B cell (primary cell): ENCODE data around the gene FITM1. TPM values are rescaled to one million over a fixed set of nuclear protein-coding genes. Genes with fewer than 3 reads are reported as not detected.

ENCODE experiments used
- ATAC-seq: fragments of 200-7000 bp; cut with Tn5 transposase; one replicate; pipeline ENCODE4 v1.10.0; 2021; ENCODE audit warnings: low read depth, mild to moderate bottlenecking, moderate number of reproducible peaks, moderate library complexity
- CTCF ChIA-PET: fragments of 350-600 bp; sonication (Branson Sonifier 250); formaldehyde crosslinking; loops from one replicate; lab custom pipeline; 2021; ENCODE audit warnings: antibody characterized with exemption, inconsistent platforms; lab: Charles Lee
- POLR2A ChIA-PET: fragments of 350-600 bp; sonication (Branson Sonifier 250); formaldehyde crosslinking; loops from one replicate; lab custom pipeline; 2021; ENCODE audit warnings: antibody characterized with exemption; lab: Charles Lee
- DNase-seq: peaks from one replicate; pipeline ENCODE4 v3.0.0; 2013
- H2AFZ ChIP-seq: 2 replicates; pipeline ENCODE4 v1.6.1; 2012; ENCODE audit warnings: mild to moderate bottlenecking, low read depth, low read length; ENCODE audit not compliant: insufficient read depth, poor library complexity, severe bottlenecking
- H3K27ac ChIP-seq, 2 donors: 1 replicate in 1 of 2; 2 replicates in 1 of 2; pipeline ENCODE4 v1.5.1; 2012 to 2013; ENCODE audit warnings: low read length in 2 of 2, mild to moderate bottlenecking in 2 of 2, moderate library complexity in 1 of 2
- H3K27me3 ChIP-seq, 4 experiments: fragments of 200-600 bp in 1 of 4; sonication (generic) in 1 of 4; replicated peaks in 1 of 4; 1 replicate in 2 of 4; 2 replicates in 2 of 4; pipeline versions ENCODE4 v1.6.1 to v1.7.0; 2013 to 2016; ENCODE audit warnings: low read length in 3 of 4, mild to moderate bottlenecking in 2 of 4, mixed read lengths in 1 of 4, moderate library complexity in 1 of 4; ENCODE audit not compliant: insufficient read depth in 4 of 4, control insufficient read depth in 3 of 4; ENCODE audit errors: control extremely low read depth in 1 of 4
- H3K36me3 ChIP-seq, 2 experiments: replicated peaks in 1 of 2; 1 replicate in 1 of 2; 2 replicates in 1 of 2; pipeline versions ENCODE4 v1.6.1 to v1.7.1; 2013; ENCODE audit warnings: low read length in 1 of 2; ENCODE audit not compliant: insufficient read depth in 2 of 2, control insufficient read depth in 1 of 2; ENCODE audit errors: control extremely low read depth in 1 of 2, extremely low read depth in 1 of 2
- H3K4me1 ChIP-seq, 2 donors: fragments of 200-600 bp in 1 of 2; sonication (generic) in 1 of 2; 1 replicate in 1 of 2; 2 replicates in 1 of 2; pipeline versions ENCODE4 v1.5.1 to v1.6.1; 2013 to 2017; ENCODE audit warnings: low read length in 2 of 2; ENCODE audit not compliant: control insufficient read depth in 2 of 2, insufficient read depth in 2 of 2
- H3K4me2 ChIP-seq: replicated peaks from 2 replicates; pipeline ENCODE3; 2012; ENCODE audit warnings: mild to moderate bottlenecking, low read depth, low read length; ENCODE audit not compliant: poor library complexity, severe bottlenecking
- H3K4me3 ChIP-seq, 5 experiments: fragments of 200-600 bp in 1 of 5; sonication (generic) in 1 of 5; 1 replicate in 3 of 5; 2 replicates in 2 of 5; pipeline versions ENCODE4 v1.5.1 to v1.7.0; 2011 to 2016; ENCODE audit warnings: low read length in 4 of 5, mild to moderate bottlenecking in 4 of 5, low read depth in 2 of 5, control low read depth in 1 of 5, moderate library complexity in 1 of 5; ENCODE audit not compliant: insufficient read depth in 1 of 5; ENCODE audit errors: control extremely low read depth in 1 of 5, extremely low read depth in 1 of 5
- H3K79me2 ChIP-seq: fragments of 200-600 bp; sonication (generic); one replicate; pipeline ENCODE4 v1.6.0; 2016; ENCODE audit warnings: low read length; ENCODE audit not compliant: control insufficient read depth, insufficient read depth
- H3K9ac ChIP-seq: fragments of 200-600 bp; sonication (generic); 2 replicates; pipeline ENCODE4 v1.6.1; 2017; ENCODE audit warnings: mild to moderate bottlenecking, low read length, moderate library complexity
- H3K9me3 ChIP-seq, 3 donors: one replicate each; pipeline versions ENCODE4 v1.6.1 to v1.7.1; 2013; ENCODE audit warnings: low read length in 2 of 3; ENCODE audit not compliant: control insufficient read depth in 2 of 3, insufficient read depth in 1 of 3; ENCODE audit errors: control extremely low read depth in 1 of 3
- H4K20me1 ChIP-seq: 2 replicates; pipeline ENCODE4 v1.6.0; 2012; ENCODE audit warnings: mild to moderate bottlenecking, low read length; ENCODE audit not compliant: insufficient read depth, control insufficient read depth, poor library complexity, severe bottlenecking
- H3K27ac Mint-ChIP-seq: one replicate; pipeline ENCODE4 v1.8.0; 2021; ENCODE audit warnings: mixed read lengths
- H3K27me3 Mint-ChIP-seq: one replicate; pipeline ENCODE4 v1.8.0; 2021; ENCODE audit warnings: mixed read lengths
- H3K4me1 Mint-ChIP-seq: one replicate; pipeline ENCODE4 v1.8.0; 2021; ENCODE audit warnings: mixed read lengths
- H3K4me3 Mint-ChIP-seq: one replicate; pipeline ENCODE4 v1.8.0; 2021; ENCODE audit warnings: mixed read lengths
- H3K9me3 Mint-ChIP-seq: one replicate; pipeline ENCODE4 v1.8.0; 2022; ENCODE audit warnings: mixed read lengths; ENCODE audit not compliant: insufficient read depth
- CTCF ChIP-seq: fragments of 200-600 bp; IDR thresholded peaks from one replicate; pipeline ENCODE4 v1.8.0; 2022; ENCODE audit warnings: antibody characterized with exemption, mild to moderate bottlenecking
- EZH2 ChIP-seq: IDR thresholded peaks from 2 replicates; pipeline ENCODE4 v1.6.1; 2012; ENCODE audit warnings: borderline replicate concordance, low read depth, mild to moderate bottlenecking, moderate library complexity, low read length; ENCODE audit not compliant: insufficient read depth, poor library complexity, severe bottlenecking
- WGBS: methylation state at CpG from one replicate; pipeline ENCODE4 v1.1.5; 2013; ENCODE audit warnings: missing lambda C conversion rate; ENCODE audit not compliant: insufficient coverage; 5-methylcytosine and 5-hydroxymethylcytosine counted together
- intact Hi-C: fragments of 100-400 bp; cut with micrococcal nuclease; formaldehyde crosslinking; loops from one replicate; pipeline ENCODE4 v1.10.0; 2022
- polyA plus RNA-seq: library from polyadenylated mRNA; depleted of rRNA; stranded (reverse); fragments of >200 nt; gene quantifications from 2 replicates; pipeline ENCODE4 v1.2.3, GENCODE V29; 2012
- total RNA-seq, 2 donors: library from RNA; stranded (reverse); fragments of 120-200 nt in 1 of 2; gene quantifications; 1 replicate in 1 of 2; 2 replicates in 1 of 2; pipeline versions ENCODE4 v1.2.3 to v1.2.4, GENCODE V29; 2013 to 2022

FITM1 gene
- total and polyA plus RNA-seq, 2 donors (not counting 1 experiment from before 2014, with no cell fraction given), result 2.6 to 3.3 TPM

GRCh38 chr14:24116128-24116814 is 14.2 kb upstream of the FITM1 start:
- ChIA-PET POLR2A (interaction anchor here (0.6 to 2.9 kb wide), 5 partner anchors 17 to 77 kb away, joined by 3 to 49 read pairs (median 5); partner anchors contain the start of gene PSME1), CTCF (interaction anchor here (1.1 to 4.1 kb wide), 11 partner anchors 9 to 192 kb away, joined by 3 to 37 read pairs (median 5); partner anchors contain the start of genes CIDEB, EMC9, IRF9 and PSME1)
- Histone ChIP-seq H3K27ac (peak overlapping the region in 1 of 2 donors; percentile 100), H2AFZ (no peak overlapping the region), H3K9me3 (no peaks in the 10 kb centered on the region), H4K20me1 (peaks cover 13% of the 10 kb centered on the region), H3K9ac (peak overlapping the region; percentile 98), H3K36me3 (peaks cover 5 to 44% of the 10 kb centered on the region in 2 experiments), H3K4me3 (peak overlapping the region in 3 of 5 experiments; percentile 88 to 99 (median 91)), H3K4me1 (peaks cover 17 to 25% of the 10 kb centered on the region in 2 donors), H3K27me3 (no peaks in the 10 kb centered on the region), H3K4me2 (peak overlapping the region; percentile 95), H3K79me2 (peaks cover 30% of the 10 kb centered on the region)
- 93% methylated on average over 3 of the region's 6 CpGs for WGBS
- no peak for DNase-seq
- no peak for ATAC-seq
- Mint-ChIP-seq H3K4me3 (peak overlapping the region; percentile 93), H3K27ac (no peak overlapping the region), H3K4me1 (peaks cover 26% of the 10 kb centered on the region), H3K27me3 (no peaks in the 10 kb centered on the region), H3K9me3 (no peaks in the 10 kb centered on the region)
- TF ChIP-seq EZH2, result no peak
- no peak for TF ChIP-seq CTCF
- intact Hi-C loops, result loop anchor here (10.0 kb wide), 1 partner anchor 561 kb away; the partner anchor contains the start of genes THTPA and ZFHX2

- no peak for TF ChIP-seq EZH2
- TF ChIP-seq CTCF, result no peak
- Histone ChIP-seq H2AFZ (no peak overlapping the region), H3K4me2 (no peak overlapping the region), H3K27me3 (no peaks in the 10 kb centered on the region), H3K79me2 (peaks cover 29% of the 10 kb centered on the region), H3K4me1 (peaks cover 17 to 25% of the 10 kb centered on the region in 2 donors), H3K4me3 (no peak overlapping the region), H3K27ac (no peak overlapping the region), H3K36me3 (peaks cover 5 to 49% of the 10 kb centered on the region in 2 experiments), H3K9me3 (no peaks in the 10 kb centered on the region), H3K9ac (no peak overlapping the region), H4K20me1 (peaks cover 13% of the 10 kb centered on the region)
- ChIA-PET CTCF (interaction anchor here (1.2 to 4.1 kb wide), 6 partner anchors 8 to 191 kb away, joined by 3 to 28 read pairs (median 4); partner anchors contain the start of genes CIDEB, EMC9, PSME1 and PSME2), POLR2A (interaction anchor here (0.6 to 0.9 kb wide), 4 partner anchors 18 to 76 kb away, joined by 3 to 5 read pairs (median 4); partner anchors contain the start of gene PSME1)
- ATAC-seq (no peak), DNase-seq (no peak)
- no peaks in the 10 kb centered on the region for H3K27me3 Mint-ChIP-seq
- intact Hi-C loops, result loop anchor here (10.0 kb wide), 1 partner anchor 562 kb away; the partner anchor contains the start of genes THTPA and ZFHX2
- H3K27ac Mint-ChIP-seq, result no peak overlapping the region
- 100% methylated on average over 4 of the region's 6 CpGs for WGBS
- peaks cover 26% of the 10 kb centered on the region for H3K4me1 Mint-ChIP-seq
- no peaks in the 10 kb centered on the region for H3K9me3 Mint-ChIP-seq
- no peak overlapping the region for H3K4me3 Mint-ChIP-seq
Measured at GRCh38 chr14:24117179-24117578, 13.3 kb upstream of the FITM1 start.
